Activated B cell treated with CpG ODN at 0.5 μM for 24 hours (primary cell): Measurements from ENCODE around the gene STX17. TPM values are rescaled to one million over a fixed set of nuclear protein-coding genes. Genes with fewer than 3 reads are reported as not detected.
A peak's percentile ranks its signal among the peaks of the same experiment; 100 is the strongest.

Experiments
- ATAC-seq: fragments of 200-7000 bp; cut with Tn5 transposase; one replicate; pipeline ENCODE4 v1.10.0; 2021; ENCODE audit warnings: low read depth, mild to moderate bottlenecking, moderate library complexity
- CTCF ChIA-PET: fragments of 350-600 bp; sonication (Branson Sonifier 250); formaldehyde crosslinking; loops from one replicate; lab custom pipeline; 2021; ENCODE audit warnings: antibody characterized with exemption; lab: Charles Lee
- POLR2A ChIA-PET: fragments of 350-600 bp; sonication (Branson Sonifier 250); formaldehyde crosslinking; loops from one replicate; lab custom pipeline; 2021; ENCODE audit warnings: antibody characterized with exemption; lab: Charles Lee
- DNase-seq: peaks from one replicate; pipeline ENCODE4 v3.0.0; 2022
- H3K27ac Mint-ChIP-seq: one replicate; pipeline ENCODE4 v1.8.0; 2020; ENCODE audit warnings: mixed read lengths
- H3K27me3 Mint-ChIP-seq: one replicate; pipeline ENCODE4 v1.8.0; 2021; ENCODE audit warnings: mixed read lengths
- H3K36me3 Mint-ChIP-seq: one replicate; pipeline ENCODE4 v1.8.0; 2021; ENCODE audit warnings: low read depth, mixed read lengths
- H3K4me1 Mint-ChIP-seq: one replicate; pipeline ENCODE4 v1.8.0; 2021; ENCODE audit warnings: mixed read lengths
- H3K4me3 Mint-ChIP-seq: one replicate; pipeline ENCODE4 v1.8.0; 2020; ENCODE audit warnings: mild to moderate bottlenecking, mixed read lengths
- H3K9me3 Mint-ChIP-seq: one replicate; pipeline ENCODE4 v1.8.0; 2020; ENCODE audit warnings: mixed read lengths
- CTCF ChIP-seq: fragments of 200-600 bp; IDR thresholded peaks from one replicate; pipeline ENCODE4 v1.8.0; 2022; ENCODE audit warnings: antibody characterized with exemption, mild to moderate bottlenecking
- intact Hi-C: fragments of 100-400 bp; cut with micrococcal nuclease; formaldehyde crosslinking; loops from one replicate; pipeline ENCODE4 v1.15.1; 2024
- total RNA-seq: library from RNA; stranded (reverse); gene quantifications from 2 replicates; pipeline ENCODE4 v1.2.3, GENCODE V29; 2022

The STX17 gene
- total RNA-seq, 1 donor from 2014 or later = 39.2 TPM

- ATAC-seq (no peak), DNase-seq (no peak)
- ChIA-PET CTCF (no interaction called here), POLR2A (no interaction called here)
- TF ChIP-seq CTCF = no peak
- no peaks in the 10 kb centered on the region for H3K27me3 Mint-ChIP-seq
- H3K27ac Mint-ChIP-seq = no peak overlapping the region
- no peaks in the 10 kb centered on the region for H3K36me3 Mint-ChIP-seq
- H3K4me3 Mint-ChIP-seq = no peak overlapping the region
- intact Hi-C loops = no loop called here
- no peaks in the 10 kb centered on the region for H3K4me1 Mint-ChIP-seq
- H3K9me3 Mint-ChIP-seq = no peaks in the 10 kb centered on the region
These were observed 36.3 kb upstream of the STX17 start for GRCh38 chr9:99870126-99870525.

GRCh38 chr9:99873531-99873930 is 32.9 kb upstream of the STX17 start:
- Mint-ChIP-seq H3K4me3 (no peak overlapping the region), H3K36me3 (no peaks in the 10 kb centered on the region), H3K27me3 (no peaks in the 10 kb centered on the region), H3K9me3 (peaks cover 9% of the 10 kb centered on the region), H3K27ac (no peak overlapping the region), H3K4me1 (peaks cover 2% of the 10 kb centered on the region)
- ChIA-PET CTCF (no interaction called here), POLR2A (no interaction called here)
- no peak for ATAC-seq
- TF ChIP-seq CTCF = no peak
- intact Hi-C loops = no loop called here
- DNase-seq = no peak

- Mint-ChIP-seq H3K27ac (no peak overlapping the region), H3K36me3 (no peaks in the 10 kb centered on the region), H3K4me3 (no peak overlapping the region), H3K27me3 (no peaks in the 10 kb centered on the region), H3K9me3 (peaks cover 9% of the 10 kb centered on the region), H3K4me1 (peaks cover 2% of the 10 kb centered on the region)
- ChIA-PET CTCF (no interaction called here), POLR2A (no interaction called here)
- intact Hi-C loops = no loop called here
- DNase-seq (no peak), ATAC-seq (no peak)
- no peak for TF ChIP-seq CTCF
These were observed 32.4 kb upstream of the STX17 start for GRCh38 chr9:99873943-99874584.

- DNase-seq = no peak
- CTCF ChIA-PET = no interaction called here
These were observed 30.3 kb upstream of the STX17 start for GRCh38 chr9:99876190-99876589.

GRCh38 chr9:99878651-99879050 is 27.8 kb upstream of the STX17 start:
- peaks cover 9% of the 10 kb centered on the region for H3K9me3 Mint-ChIP-seq
- no peak overlapping the region for H3K4me3 Mint-ChIP-seq
- no peaks in the 10 kb centered on the region for H3K27me3 Mint-ChIP-seq
- peaks cover 2% of the 10 kb centered on the region for H3K4me1 Mint-ChIP-seq
- ATAC-seq (no peak), DNase-seq (no peak)
- H3K27ac Mint-ChIP-seq = no peak overlapping the region
- no peak for TF ChIP-seq CTCF
- intact Hi-C loops = no loop called here
- ChIA-PET POLR2A (no interaction called here), CTCF (no interaction called here)
- H3K36me3 Mint-ChIP-seq = no peaks in the 10 kb centered on the region

More at GRCh38 chr9:99876190-99876589, 30.3 kb upstream of the STX17 start:
- Mint-ChIP-seq H3K27ac (no peak overlapping the region), H3K4me1 (peaks cover 2% of the 10 kb centered on the region), H3K9me3 (peaks cover 9% of the 10 kb centered on the region), H3K36me3 (no peaks in the 10 kb centered on the region), H3K4me3 (no peak overlapping the region), H3K27me3 (no peaks in the 10 kb centered on the region)
- POLR2A ChIA-PET = no interaction called here
- peak; percentile 71 for ATAC-seq
- TF ChIP-seq CTCF = no peak
- intact Hi-C loops = no loop called here
